Measurements from ENCODE around the gene DNAJB9.

DNAJB9 gene

DNA sequence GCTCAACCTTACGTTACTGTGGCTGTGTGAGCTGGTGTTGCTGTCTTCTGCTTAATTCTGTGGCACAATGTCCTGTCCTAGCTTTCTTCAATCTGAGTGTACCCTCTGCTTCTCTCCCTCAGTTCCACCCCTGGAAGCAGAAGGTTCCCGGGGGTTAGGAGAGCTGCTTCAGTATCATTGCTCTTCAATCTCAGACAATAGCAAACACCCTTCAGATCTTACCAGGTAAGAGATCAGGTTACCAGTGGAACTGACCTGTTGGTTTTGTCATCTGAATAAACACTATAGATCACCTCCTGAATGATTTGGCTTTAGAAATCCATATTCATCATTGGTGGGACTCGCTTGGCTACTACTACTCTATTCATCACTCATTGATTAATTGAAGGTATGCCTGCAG is 48.4 kb downstream of the DNAJB9 start:
- FAIRE-seq: no peak
- TF ChIP-seq POLR2AphosphoS5 (IDR thresholded peaks at IDR 0.05; ENCODE audit: low read depth, low read length): no peak
- no peak for TF ChIP-seq POLR2A (IDR thresholded peaks at IDR 0.05; ENCODE audit: low read depth, low read length)
- no peak for TF ChIP-seq TAF1 (IDR thresholded peaks at IDR 0.05; ENCODE audit: borderline replicate concordance, low read depth, low read length)
- no peak for DNase-seq (ENCODE audit: insufficient read length)

- no peak for TF ChIP-seq TAF1 (IDR thresholded peaks at IDR 0.05; ENCODE audit: borderline replicate concordance, low read depth, low read length)
- TF ChIP-seq POLR2AphosphoS5 (IDR thresholded peaks at IDR 0.05; ENCODE audit: low read depth, low read length): no peak
- TF ChIP-seq POLR2A (IDR thresholded peaks at IDR 0.05; ENCODE audit: low read depth, low read length): no peak
- DNase-seq (ENCODE audit: insufficient read length): no peak
- no peak for FAIRE-seq
Measured at GRCh38 chr7:108623220-108623619, 53.5 kb downstream of the DNAJB9 start.

Measured in GM12892 (cell line).